Liver (tissue), 3 donors: Measurements from ENCODE around the gene RAPGEF1.

Source experiments
- CTCF ChIP-seq: fragments of 150-350 bp; IDR thresholded peaks from 2 replicates; pipeline ENCODE4 v1.5.1; 2017; ENCODE audit warnings: improper control_type of control experiment, low read depth, low read length; ENCODE audit not compliant: missing input control
- HNF4A ChIP-seq, 2 donors: conservative IDR thresholded peaks; 2 replicates each; pipeline ENCODE4 v1.6.1; 2016; ENCODE audit warnings: antibody characterized with exemption in 2 of 2, mild to moderate bottlenecking in 2 of 2
- HNF4G ChIP-seq: IDR thresholded peaks from 2 replicates; pipeline ENCODE4 v1.6.1; 2016; ENCODE audit warnings: antibody characterized with exemption
- JUND ChIP-seq, 2 donors: IDR thresholded peaks; 2 replicates each; pipeline ENCODE4 v1.6.1; 2016; ENCODE audit warnings: antibody characterized with exemption in 2 of 2
- MAX ChIP-seq: IDR thresholded peaks from 2 replicates; pipeline ENCODE4 v1.6.1; 2016; ENCODE audit warnings: antibody characterized with exemption
- SP1 ChIP-seq: IDR thresholded peaks from 2 replicates; pipeline ENCODE4 v1.6.1; 2018; ENCODE audit warnings: antibody characterized with exemption, mild to moderate bottlenecking
- TAF1 ChIP-seq: conservative IDR thresholded peaks from 2 replicates; pipeline ENCODE4 v1.6.1; 2016; ENCODE audit warnings: antibody characterized with exemption, mild to moderate bottlenecking
- ZBTB33 ChIP-seq: IDR thresholded peaks from 2 replicates; pipeline ENCODE4 v1.6.1; 2016; ENCODE audit warnings: antibody characterized with exemption
- donor health status: healthy.
- donor health status: healthy.

- TF ChIP-seq CTCF = no peak
- TF ChIP-seq TAF1 = no peak
- no peak for TF ChIP-seq SP1
- TF ChIP-seq ZBTB33 = no peak
- no peak for TF ChIP-seq HNF4A (conservative IDR thresholded peaks at IDR 0.05)
- no peak for TF ChIP-seq JUND (IDR thresholded peaks at IDR 0.05)
- no peak for TF ChIP-seq HNF4G
- TF ChIP-seq MAX = no peak
These were observed 146.6 kb downstream of the RAPGEF1 start for GRCh38 chr9:131593091-131593820.
